H1 (cell line): ENCODE data around the gene SLC5A10. TPM values are rescaled to one million over a fixed set of nuclear protein-coding genes. Genes with fewer than 3 reads are reported as not detected.
"Not testable (repeated sequence)": the region's sequence is repeated elsewhere in the genome, so short reads cannot be mapped to it uniquely, and the experiment has no call there.

ENCODE experiments used
- CTCF ChIA-PET: fragments of 300-600 bp; sonication (Branson Sonifier 250); formaldehyde crosslinking; loops from one replicate; lab custom pipeline; 2021; ENCODE audit not compliant: partially characterized antibody; lab: Charles Lee
- POLR2A ChIA-PET: fragments of 300-600 bp; sonication (Branson Sonifier 250); formaldehyde crosslinking; loops from one replicate; lab custom pipeline; 2021; ENCODE audit warnings: inconsistent platforms; ENCODE audit not compliant: partially characterized antibody; lab: Charles Lee
- DNase-seq, 2 experiments: peaks; one replicate each; pipeline versions ENCODE4 v3.0.0 to v3.0.0-alpha.2; 2010 to 2022; ENCODE audit warnings: low spot score in 2 of 2, low read depth in 1 of 2, mixed read lengths in 1 of 2
- FAIRE-seq: peaks from 2 replicates; lab custom pipeline; 2011; peaks lifted over from hg19 to GRCh38; lab: Jason Lieb, UNC
- H2AFZ ChIP-seq: 2 replicates; pipeline ENCODE4 v1.8.1; 2012; ENCODE audit warnings: low read length, inconsistent platforms
- H2AK5ac ChIP-seq: 2 replicates; pipeline ENCODE4 v1.6.1; 2013; ENCODE audit warnings: low read depth, low read length
- H2BK120ac ChIP-seq: replicated peaks from 2 replicates; pipeline ENCODE3; 2013; ENCODE audit warnings: low read depth, low read length, inconsistent platforms
- H2BK12ac ChIP-seq: 2 replicates; pipeline ENCODE4 v1.6.1; 2013; ENCODE audit warnings: low read depth, low read length
- H2BK15ac ChIP-seq: 2 replicates; pipeline ENCODE4 v1.6.1; 2013; ENCODE audit warnings: low read length
- H2BK20ac ChIP-seq: 2 replicates; pipeline ENCODE4 v1.6.1; 2013; ENCODE audit warnings: low read length
- H2BK5ac ChIP-seq: 2 replicates; pipeline ENCODE4 v1.6.1; 2013; ENCODE audit warnings: low read depth, low read length
- H3K14ac ChIP-seq: 2 replicates; pipeline ENCODE4 v1.6.1; 2013; ENCODE audit warnings: inconsistent platforms; ENCODE audit not compliant: insufficient read length
- H3K18ac ChIP-seq: 2 replicates; pipeline ENCODE4 v1.6.1; 2013; ENCODE audit warnings: low read length; ENCODE audit errors: extremely low read depth
- H3K23ac ChIP-seq: 2 replicates; pipeline ENCODE4 v1.6.1; 2013; ENCODE audit warnings: inconsistent platforms; ENCODE audit not compliant: insufficient read length
- H3K23me2 ChIP-seq: 2 replicates; pipeline ENCODE4 v1.6.1; 2013; ENCODE audit warnings: low read depth, low read length
- H3K27ac ChIP-seq: 2 replicates; pipeline ENCODE4 v1.6.1; 2011; ENCODE audit warnings: low read depth, low read length, inconsistent platforms
- H3K27me3 ChIP-seq, 4 experiments: replicated peaks in 1 of 4; 1 replicate in 1 of 4; 2 replicates in 3 of 4; pipeline versions ENCODE4 v1.6.1 to v1.8.1; 2011 to 2013; ENCODE audit warnings: low read length in 3 of 4, mild to moderate bottlenecking in 3 of 4, inconsistent platforms in 2 of 4, mixed read lengths in 2 of 4, moderate library complexity in 1 of 4; ENCODE audit not compliant: control insufficient read depth in 3 of 4, insufficient read depth in 3 of 4; ENCODE audit errors: extremely low read depth in 1 of 4
- H3K36me3 ChIP-seq, 4 experiments: 2 replicates each; pipeline versions ENCODE4 v1.6.1 to v1.8.1; 2011 to 2013; ENCODE audit warnings: mild to moderate bottlenecking in 4 of 4, low read length in 3 of 4, moderate library complexity in 2 of 4, control low read depth in 1 of 4, inconsistent platforms in 1 of 4; ENCODE audit not compliant: insufficient read depth in 4 of 4, control insufficient read depth in 2 of 4
- H3K4ac ChIP-seq: replicated peaks from 2 replicates; pipeline ENCODE3; 2013; ENCODE audit warnings: low read length, low read depth, mixed read lengths, inconsistent platforms; ENCODE audit not compliant: insufficient read length
- H3K4me1 ChIP-seq, 4 experiments: replicated peaks in 1 of 4; 1 replicate in 1 of 4; 2 replicates in 3 of 4; pipeline versions ENCODE4 v1.6.1 to v1.8.1; 2011 to 2013; ENCODE audit warnings: low read length in 3 of 4, inconsistent platforms in 2 of 4, mixed read lengths in 1 of 4; ENCODE audit not compliant: insufficient read depth in 4 of 4, control insufficient read depth in 3 of 4
- H3K4me2 ChIP-seq, 2 experiments: 2 replicates each; pipeline versions ENCODE4 v1.6.1 to v1.8.1; 2011 to 2013; ENCODE audit warnings: low read depth in 2 of 2, low read length in 2 of 2, control low read depth in 1 of 2, inconsistent platforms in 1 of 2, mild to moderate bottlenecking in 1 of 2; ENCODE audit not compliant: insufficient read depth in 1 of 2
- H3K4me3 ChIP-seq, 4 experiments: fragments of 200-600, 300-600 bp in 1 of 4; sonication (generic), shearing (Covaris generic), sonication (Bioruptor Twin) in 1 of 4; 2 replicates each; pipeline versions ENCODE4 v1.5.1 to v1.8.1; 2011 to 2016; ENCODE audit warnings: low read length in 4 of 4, low read depth in 3 of 4, control low read depth in 2 of 4, inconsistent platforms in 2 of 4, mild to moderate bottlenecking in 2 of 4, mixed read lengths in 1 of 4, moderate library complexity in 1 of 4; ENCODE audit not compliant: insufficient read depth in 2 of 4; ENCODE audit errors: extremely low read depth in 1 of 4
- H3K56ac ChIP-seq: replicated peaks from 2 replicates; pipeline ENCODE3; 2013; ENCODE audit warnings: low read depth, mild to moderate bottlenecking, mixed read lengths, low read length, inconsistent platforms; ENCODE audit not compliant: insufficient read length
- H3K79me1 ChIP-seq: 2 replicates; pipeline ENCODE4 v1.6.1; 2013; ENCODE audit warnings: low read depth, low read length, control low read depth
- H3K79me2 ChIP-seq, 2 experiments: 2 replicates each; pipeline versions ENCODE4 v1.6.1 to v1.8.1; 2012 to 2013; ENCODE audit warnings: low read length in 2 of 2, mild to moderate bottlenecking in 2 of 2, inconsistent platforms in 1 of 2; ENCODE audit not compliant: insufficient read depth in 2 of 2, control insufficient read depth in 1 of 2
- H3K9ac ChIP-seq, 4 experiments: replicated peaks in 1 of 4; 1 replicate in 1 of 4; 2 replicates in 3 of 4; pipeline versions ENCODE4 v1.6.1 to v1.8.1; 2011 to 2013; ENCODE audit warnings: low read depth in 3 of 4, low read length in 3 of 4, control low read depth in 2 of 4, mild to moderate bottlenecking in 2 of 4, moderate library complexity in 2 of 4, inconsistent platforms in 1 of 4; ENCODE audit errors: extremely low read depth in 1 of 4
- H3K9me3 ChIP-seq, 2 experiments: 2 replicates each; pipeline versions ENCODE4 v1.6.1 to v1.8.1; 2012 to 2013; ENCODE audit warnings: mild to moderate bottlenecking in 2 of 2, moderate library complexity in 2 of 2, control low read depth in 1 of 2, inconsistent platforms in 1 of 2, low read depth in 1 of 2, low read length in 1 of 2, mixed read lengths in 1 of 2; ENCODE audit not compliant: insufficient read depth in 2 of 2
- H4K20me1 ChIP-seq, 2 experiments: replicated peaks in 1 of 2; 2 replicates each; pipeline versions ENCODE3 to v1.8.1; 2011 to 2013; ENCODE audit warnings: inconsistent platforms in 2 of 2, low read length in 2 of 2, mild to moderate bottlenecking in 1 of 2; ENCODE audit not compliant: insufficient read depth in 2 of 2, control insufficient read depth in 1 of 2
- H4K5ac ChIP-seq: 2 replicates; pipeline ENCODE4 v1.6.1; 2013; ENCODE audit warnings: low read length, low read depth, mixed read lengths, inconsistent platforms; ENCODE audit not compliant: insufficient read length
- H4K8ac ChIP-seq: 2 replicates; pipeline ENCODE4 v1.8.0; 2013; ENCODE audit warnings: mild to moderate bottlenecking, moderate library complexity, low read length, inconsistent platforms; ENCODE audit not compliant: insufficient read depth; ENCODE audit errors: extremely low read depth
- H4K91ac ChIP-seq: replicated peaks from 2 replicates; pipeline ENCODE3; 2013; ENCODE audit warnings: low read length, mixed read lengths, inconsistent platforms; ENCODE audit not compliant: insufficient read length
- WGBS, 2 experiments: shearing (Covaris generic) in 1 of 2; methylation state at CpG; one replicate each; pipeline versions ENCODE4 v1.1.6 to v1.1.7; 2013 to 2015; ENCODE audit warnings: low lambda C conversion rate in 2 of 2, mixed read lengths in 2 of 2, inconsistent platforms in 1 of 2, low coverage in 1 of 2, missing lambda C conversion rate in 1 of 2; ENCODE audit not compliant: insufficient replicate concordance in 2 of 2, insufficient coverage in 1 of 2, insufficient read length in 1 of 2; ENCODE audit errors: extremely low coverage in 1 of 2, missing lambda C conversion rate in 1 of 2; 5-methylcytosine and 5-hydroxymethylcytosine counted together
- polyA plus RNA-seq, 7 experiments: library from polyadenylated mRNA; depleted of rRNA in 3 of 7; stranded (reverse) in 5 of 7; unstranded in 2 of 7; fragments of >200 nt in 5 of 7; fragments of 200-250 nt in 2 of 7; gene quantifications; 1 replicate in 5 of 7; 2 replicates in 1 of 7; 4 replicates in 1 of 7; pipeline versions ENCODE4 v1.2.1 to v1.2.3, GENCODE V29; 2011 to 2013; ENCODE audit warnings: missing spikeins in 2 of 7, mixed read lengths in 2 of 7
- total RNA-seq: library from RNA; stranded (reverse); fragmentation: NEBNext Ultra II Directional; extraction: Animal tissue kit (Norgen Biotek cat#: 25700); gene quantifications from 2 replicates; pipeline ENCODE4 v1.2.1, GENCODE V29; 2021

SLC5A10 gene
- total and polyA plus RNA-seq, 2 of the 8 experiments (the other 6 are each of a cell fraction or from before 2014, with no cell fraction given) = 0.05 to 0.11 TPM

- POLR2A ChIA-PET, H4K8ac ChIP-seq, H4K20me1 ChIP-seq: not testable (repeated sequence)
Observed at GRCh38 chr17:19062009-19062717, 110.2 kb downstream of the SLC5A10 start.

More at GRCh38 chr17:19062009-19062717, 110.2 kb downstream of the SLC5A10 start:
- H3K23ac ChIP-seq, H2AFZ ChIP-seq, H3K4me3 ChIP-seq, H2BK20ac ChIP-seq, H3K9me3 ChIP-seq, H2AK5ac ChIP-seq, H3K79me2 ChIP-seq, H3K79me1 ChIP-seq, H3K36me3 ChIP-seq, H2BK15ac ChIP-seq, H2BK120ac ChIP-seq, H3K23me2 ChIP-seq, H3K27me3 ChIP-seq, H3K14ac ChIP-seq, H2BK5ac ChIP-seq, H3K27ac ChIP-seq, H3K18ac ChIP-seq, H3K56ac ChIP-seq, H3K4me1 ChIP-seq, H3K9ac ChIP-seq, CTCF ChIA-PET, FAIRE-seq, H2BK12ac ChIP-seq, DNase-seq, H3K4me2 ChIP-seq, H3K4ac ChIP-seq, H4K5ac ChIP-seq, H4K91ac ChIP-seq: not testable (repeated sequence)
- WGBS, 2 experiments = no CpG with 5 or more reads among the region's 51 CpGs
